ENCODE results near the gene EXOC6. TPM values are rescaled to one million over a fixed set of nuclear protein-coding genes. Genes with fewer than 3 reads are reported as not detected.
A peak's percentile ranks its signal among the peaks of the same experiment; 100 is the strongest.
"Not testable (repeated sequence)": the region's sequence is repeated elsewhere in the genome, so short reads cannot be mapped to it uniquely, and the experiment has no call there.

EXOC6 gene
- total RNA-seq, 1 experiment from 2014 or later, result 18.6 TPM

DNA sequence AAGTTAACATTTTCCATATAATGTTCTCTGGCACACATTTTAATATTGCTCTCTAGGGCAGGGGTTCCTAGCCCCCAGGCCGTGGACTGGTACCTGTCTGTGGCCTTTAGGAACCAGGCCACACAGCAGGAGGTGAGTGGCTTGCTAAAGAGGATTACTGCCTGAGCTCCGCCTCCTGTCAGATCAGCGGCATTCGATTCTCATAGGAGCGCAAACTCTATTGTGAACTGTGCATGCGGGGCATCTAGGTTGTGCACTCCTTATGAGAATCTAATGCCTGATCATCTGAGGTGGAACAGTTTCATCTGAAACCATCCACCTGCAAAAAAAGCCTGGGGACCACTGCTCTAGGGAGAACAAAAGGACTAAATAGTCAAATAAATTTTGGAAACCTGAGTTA, 65.7 kb downstream of the EXOC6 start:
- H3K9me3 ChIP-seq (replicated peaks), result no peaks in the 10 kb centered on the region
- H3K27me3 ChIP-seq (replicated peaks), result no peaks in the 10 kb centered on the region
- H3K4me1 ChIP-seq (replicated peaks), result no peaks in the 10 kb centered on the region; the same call in 1 of the 2 replicates
- no peak for DNase-seq (ENCODE audit: low read depth in 1 of 2, low spot score in 2 of 2)
- no peak overlapping the region for H3K4me3 ChIP-seq
- no peaks in the 10 kb centered on the region for H3K36me3 ChIP-seq
- no peak overlapping the region for H3K27ac ChIP-seq

- H3K4me1 ChIP-seq (replicated peaks), result no peaks in the 10 kb centered on the region; the same call in 1 of the 2 replicates
- no peak overlapping the region for H3K4me3 ChIP-seq
- no peak overlapping the region for H3K27ac ChIP-seq
- no peaks in the 10 kb centered on the region for H3K36me3 ChIP-seq
- peak; percentile 49 to 62 for DNase-seq (ENCODE audit: low read depth in 1 of 2, low spot score in 2 of 2)
- no peaks in the 10 kb centered on the region for H3K9me3 ChIP-seq (replicated peaks)
- no peaks in the 10 kb centered on the region for H3K27me3 ChIP-seq (replicated peaks)
Observed at GRCh38 chr10:92914478-92915325, 66.4 kb downstream of the EXOC6 start.

DNA sequence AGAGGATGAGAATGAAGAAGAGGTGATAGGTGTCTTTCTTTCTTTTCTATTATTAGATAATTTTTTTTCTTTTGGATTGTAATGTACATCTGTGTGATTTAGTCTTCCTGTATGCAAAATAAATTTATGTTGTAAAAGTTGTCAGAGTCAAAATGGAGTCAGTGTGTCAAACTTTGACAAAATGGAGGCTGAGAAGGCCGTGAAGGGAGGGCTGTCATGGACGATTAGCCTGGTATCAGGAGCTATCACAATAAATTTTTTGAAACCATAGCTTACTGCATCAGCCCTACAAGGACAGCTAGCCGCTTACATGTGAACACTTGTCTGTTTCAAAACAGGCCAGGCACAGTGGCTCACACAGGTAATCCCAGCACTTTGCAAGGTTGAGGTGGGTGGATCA, 67.6 kb downstream of the EXOC6 start:
- DNase-seq (ENCODE audit: low read depth in 1 of 2, low spot score in 2 of 2), result no peak
- Histone ChIP-seq H3K27ac (no peak overlapping the region), H3K36me3 (no peaks in the 10 kb centered on the region), H3K27me3 (replicated peaks) (no peaks in the 10 kb centered on the region), H3K9me3 (replicated peaks) (no peaks in the 10 kb centered on the region), H3K4me3 (no peak overlapping the region), H3K4me1 (replicated peaks) (no peaks in the 10 kb centered on the region; the same call in 1 of the 2 replicates)

DNA sequence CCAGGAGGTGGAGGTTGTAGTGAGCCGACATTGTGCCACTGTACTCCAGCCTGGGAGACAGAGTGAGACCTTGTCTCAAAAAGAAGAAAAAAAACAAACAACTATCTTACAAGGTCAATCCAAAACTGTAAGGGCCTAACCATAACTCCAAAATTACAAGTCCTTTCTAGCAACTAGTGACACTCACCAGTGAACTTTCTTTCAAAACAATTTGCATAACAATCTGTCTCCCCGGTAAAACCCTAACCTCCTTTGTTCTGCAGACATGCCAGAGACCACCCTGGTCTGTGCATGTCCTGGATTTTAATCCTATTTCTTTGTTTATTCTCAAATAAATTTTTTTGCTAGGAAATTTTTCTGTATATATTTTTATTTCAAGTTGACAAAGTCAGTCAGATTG, 68.1 kb downstream of the EXOC6 start:
- Histone ChIP-seq H3K4me3 (no peak overlapping the region), H3K27me3 (replicated peaks) (no peaks in the 10 kb centered on the region), H3K36me3 (no peaks in the 10 kb centered on the region), H3K27ac (no peak overlapping the region), H3K9me3 (replicated peaks) (no peaks in the 10 kb centered on the region), H3K4me1 (replicated peaks) (no peaks in the 10 kb centered on the region; the same call in 1 of the 2 replicates)
- DNase-seq (ENCODE audit: low read depth in 1 of 2, low spot score in 2 of 2), result no peak

GRCh38 chr10:92918603-92919002, 70.3 kb downstream of the EXOC6 start:
- Histone ChIP-seq H3K27ac (no peak overlapping the region), H3K36me3 (no peaks in the 10 kb centered on the region), H3K9me3 (replicated peaks) (no peaks in the 10 kb centered on the region), H3K4me1 (replicated peaks) (no peaks in the 10 kb centered on the region; the same call in 1 of the 2 replicates), H3K4me3 (no peak overlapping the region), H3K27me3 (replicated peaks) (no peaks in the 10 kb centered on the region)
- no peak for DNase-seq (ENCODE audit: low read depth in 1 of 2, low spot score in 2 of 2)

GRCh38 chr10:92920866-92921265, 72.5 kb downstream of the EXOC6 start:
- Histone ChIP-seq H3K4me1 (replicated peaks) (no peaks in the 10 kb centered on the region; the same call in 1 of the 2 replicates), H3K27ac (no peak overlapping the region), H3K27me3 (replicated peaks) (no peaks in the 10 kb centered on the region), H3K4me3 (no peak overlapping the region), H3K36me3 (no peaks in the 10 kb centered on the region), H3K9me3 (replicated peaks) (no peaks in the 10 kb centered on the region)
- DNase-seq (ENCODE audit: low read depth in 1 of 2, low spot score in 2 of 2), result no peak

GRCh38 chr10:92923416-92923815, 75.1 kb downstream of the EXOC6 start:
- Histone ChIP-seq H3K27ac (no peak overlapping the region), H3K9me3 (replicated peaks) (no peaks in the 10 kb centered on the region), H3K4me1 (replicated peaks) (no peaks in the 10 kb centered on the region), H3K36me3 (no peaks in the 10 kb centered on the region), H3K27me3 (replicated peaks) (no peaks in the 10 kb centered on the region), H3K4me3 (no peak overlapping the region)
- no peak for DNase-seq (ENCODE audit: low read depth in 1 of 2, low spot score in 2 of 2)

DNA sequence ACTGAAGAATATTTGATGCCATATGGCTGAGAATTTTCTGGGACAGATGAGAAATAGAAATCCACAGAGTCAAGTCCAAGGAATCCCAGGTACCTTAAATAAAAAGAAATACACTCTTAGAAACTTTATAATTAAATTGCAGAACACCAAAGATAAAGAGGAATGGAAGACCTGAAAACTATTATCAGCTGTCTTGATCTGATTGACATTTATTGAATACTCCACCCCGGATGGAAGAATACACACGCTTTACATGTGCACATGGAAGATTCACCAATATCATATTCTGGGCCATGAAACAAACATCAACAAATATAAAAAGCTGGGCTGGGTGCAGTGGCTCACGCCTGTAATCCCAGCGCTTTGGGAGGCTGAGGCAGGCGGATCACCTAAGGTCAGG, 81.6 kb downstream of the EXOC6 start:
- DNase-seq (ENCODE audit: low read depth in 1 of 2, low spot score in 2 of 2), result no peak
- no peaks in the 10 kb centered on the region for H3K4me1 ChIP-seq (replicated peaks)
- no peaks in the 10 kb centered on the region for H3K27me3 ChIP-seq (replicated peaks)
- H3K4me3 ChIP-seq, result no peak overlapping the region
- peaks cover 6% of the 10 kb centered on the region; the same call in 1 of the 2 replicates for H3K36me3 ChIP-seq
- H3K27ac ChIP-seq, result no peak overlapping the region
- H3K9me3 ChIP-seq (replicated peaks), result no peaks in the 10 kb centered on the region

DNA sequence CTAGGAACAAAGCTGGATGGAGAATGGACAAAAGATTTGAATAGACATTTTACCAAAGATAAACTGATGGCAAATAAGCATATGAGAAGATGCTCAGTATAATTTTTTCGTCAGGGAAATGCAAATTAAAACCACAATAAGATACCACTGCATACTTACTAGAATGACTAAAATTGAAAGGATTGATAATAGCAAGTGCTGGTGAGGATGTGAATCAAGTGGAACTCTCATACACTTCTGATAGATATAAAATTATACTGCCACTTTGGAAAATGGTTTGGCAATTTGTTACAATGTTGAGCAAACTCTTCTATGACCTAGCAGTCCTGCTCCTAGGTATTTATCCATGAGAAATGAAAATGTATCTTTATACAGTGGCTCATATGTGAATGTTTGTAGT, 83.3 kb downstream of the EXOC6 start:
- Histone ChIP-seq H3K36me3 (peaks cover 6% of the 10 kb centered on the region; the same call in 1 of the 2 replicates), H3K9me3 (replicated peaks) (no peaks in the 10 kb centered on the region), H3K27ac (no peak overlapping the region), H3K4me3 (no peak overlapping the region), H3K27me3 (replicated peaks) (no peaks in the 10 kb centered on the region), H3K4me1 (replicated peaks) (no peaks in the 10 kb centered on the region)
- no peak for DNase-seq (ENCODE audit: low read depth in 1 of 2, low spot score in 2 of 2)

DNA sequence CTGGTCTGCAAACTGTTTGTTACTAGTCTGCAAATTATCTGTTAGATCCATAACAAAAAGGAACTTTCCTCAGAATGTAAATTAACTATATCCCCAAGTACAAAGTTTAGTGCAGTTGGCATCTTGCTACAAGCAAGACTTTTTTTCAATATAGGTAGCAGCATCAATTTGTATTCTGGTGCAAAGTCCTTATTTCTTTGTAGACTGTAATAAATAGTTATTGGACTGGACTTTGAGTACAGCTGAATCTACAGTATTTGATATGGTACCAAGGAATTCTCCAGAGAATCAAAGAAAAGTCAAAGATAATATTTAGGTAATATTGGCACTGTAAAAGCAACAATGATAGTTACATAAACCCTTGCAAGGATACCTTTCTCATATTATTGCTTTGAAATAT, 89.6 kb downstream of the EXOC6 start:
- no peak for DNase-seq (ENCODE audit: low read depth in 1 of 2, low spot score in 2 of 2)
- Histone ChIP-seq H3K36me3 (peaks cover 6% of the 10 kb centered on the region), H3K4me1 (replicated peaks) (no peaks in the 10 kb centered on the region), H3K9me3 (replicated peaks) (no peaks in the 10 kb centered on the region), H3K4me3 (no peak overlapping the region), H3K27ac (no peak overlapping the region), H3K27me3 (replicated peaks) (no peaks in the 10 kb centered on the region)

GRCh38 chr10:92938841-92939240, 90.5 kb downstream of the EXOC6 start:
- H3K9me3 ChIP-seq (replicated peaks), result no peaks in the 10 kb centered on the region
- H3K4me3 ChIP-seq, result no peak overlapping the region
- H3K36me3 ChIP-seq, result peaks cover 6% of the 10 kb centered on the region
- H3K27me3 ChIP-seq (replicated peaks), result no peaks in the 10 kb centered on the region
- H3K27ac ChIP-seq, result no peak overlapping the region
- H3K4me1 ChIP-seq (replicated peaks), result no peaks in the 10 kb centered on the region
- DNase-seq (ENCODE audit: low read depth in 1 of 2, low spot score in 2 of 2), result no peak

DNA sequence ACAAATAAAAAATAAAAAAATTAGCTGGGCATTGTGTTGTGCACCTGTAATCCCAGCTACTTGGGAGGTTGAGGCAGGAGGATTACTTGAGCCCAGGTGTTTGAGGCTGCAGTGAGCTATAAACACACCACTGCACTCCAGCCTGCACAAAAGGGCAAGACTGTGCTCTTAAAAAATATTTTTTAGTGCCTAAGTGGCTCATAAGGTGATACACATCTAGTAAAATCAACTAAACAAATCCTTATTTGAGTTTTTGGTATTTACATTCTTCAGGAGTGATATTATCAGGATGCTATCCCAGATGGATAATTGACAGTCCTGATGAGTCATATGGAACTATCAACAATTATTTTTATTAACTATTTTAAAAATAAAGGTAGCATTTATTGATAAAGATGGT, 93.9 kb downstream of the EXOC6 start:
- Histone ChIP-seq H3K4me1 (replicated peaks) (no peaks in the 10 kb centered on the region), H3K27ac (no peak overlapping the region)

DNA sequence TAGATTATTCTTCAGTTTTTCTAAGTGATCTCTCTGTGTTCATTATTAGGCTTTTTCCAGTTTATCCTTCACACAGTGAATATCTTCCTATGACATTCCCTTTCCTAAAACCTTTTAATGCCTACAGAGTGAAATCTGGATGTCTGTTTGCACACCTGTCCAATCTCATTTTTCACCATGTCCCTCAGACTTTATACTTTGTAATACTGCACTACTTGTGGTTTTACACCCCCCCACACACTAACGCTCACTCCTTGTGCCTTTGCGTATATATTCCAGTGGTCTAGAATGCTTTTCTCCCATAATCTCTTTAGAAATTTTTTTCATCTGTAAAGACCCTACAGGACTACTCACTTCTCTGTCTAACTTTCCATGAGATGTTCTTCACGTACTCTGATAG, 98.2 kb downstream of the EXOC6 start:
- Histone ChIP-seq H3K4me1 (replicated peaks) (no peaks in the 10 kb centered on the region), H3K9me3 (replicated peaks) (no peaks in the 10 kb centered on the region)

More for the DNA sequence above, 93.9 kb downstream of the EXOC6 start:
- H3K9me3 ChIP-seq (replicated peaks), result no peaks in the 10 kb centered on the region
- H3K27me3 ChIP-seq (replicated peaks), result no peaks in the 10 kb centered on the region
- no peak overlapping the region for H3K4me3 ChIP-seq
- peaks cover 6% of the 10 kb centered on the region for H3K36me3 ChIP-seq
- no peak for DNase-seq (ENCODE audit: low read depth in 1 of 2, low spot score in 2 of 2)

GRCh38 chr10:92952573-92952972, 104.3 kb downstream of the EXOC6 start:
- not testable (repeated sequence) for H3K4me3 ChIP-seq; DNase-seq (ENCODE audit: low read depth in 1 of 2, low spot score in 2 of 2); H3K9me3 ChIP-seq (replicated peaks); H3K27ac ChIP-seq; H3K4me1 ChIP-seq (replicated peaks); H3K27me3 ChIP-seq (replicated peaks)
- peaks cover 12% of the 10 kb centered on the region for H3K36me3 ChIP-seq

More for the DNA sequence above, 98.2 kb downstream of the EXOC6 start:
- DNase-seq (ENCODE audit: low read depth in 1 of 2, low spot score in 2 of 2), result no peak
- Histone ChIP-seq H3K27ac (no peak overlapping the region), H3K27me3 (replicated peaks) (no peaks in the 10 kb centered on the region), H3K4me3 (no peak overlapping the region), H3K36me3 (peaks cover 7% of the 10 kb centered on the region)

Data from SJSA1 (cell line).